Smooth muscle cell (in vitro differentiated cells): Measurements from ENCODE around the gene INSR. TPM values are rescaled to one million over a fixed set of nuclear protein-coding genes. Genes with fewer than 3 reads are reported as not detected.

ENCODE experiments used
- DNase-seq: peaks from one replicate; lab custom pipeline; 2025; ENCODE audit not compliant: unreplicated experiment; lab: John Stamatoyannopoulos, UW
- H2AFZ ChIP-seq: fragments of 200-600 bp; sonication (generic); 2 replicates; pipeline ENCODE4 v1.6.0; 2016; ENCODE audit warnings: antibody characterized with exemption, low read depth, mild to moderate bottlenecking
- H3F3A ChIP-seq: fragments of 200-600 bp; sonication (generic); 2 replicates; pipeline ENCODE4 v1.6.0; 2017; ENCODE audit warnings: antibody characterized with exemption, low read depth
- H3K27ac ChIP-seq: fragments of 200-600 bp; sonication (generic); 2 replicates; pipeline ENCODE4 v1.5.1; 2016; ENCODE audit warnings: low read depth, mild to moderate bottlenecking
- H3K27me3 ChIP-seq: fragments of 200-600 bp; sonication (generic); 2 replicates; pipeline ENCODE4 v1.6.1; 2016; ENCODE audit warnings: low read depth, mild to moderate bottlenecking
- H3K36me3 ChIP-seq: fragments of 200-600 bp; sonication (generic); 2 replicates; pipeline ENCODE4 v1.5.1; 2016; ENCODE audit warnings: low read depth
- H3K4me1 ChIP-seq: fragments of 200-600 bp; sonication (generic); 2 replicates; pipeline ENCODE4 v1.5.1; 2016; ENCODE audit warnings: low read depth
- H3K4me2 ChIP-seq: fragments of 200-600 bp; sonication (generic); 2 replicates; pipeline ENCODE4 v1.6.0; 2016; ENCODE audit warnings: mild to moderate bottlenecking
- H3K4me3 ChIP-seq: fragments of 200-600 bp; sonication (generic); 2 replicates; pipeline ENCODE4 v1.5.1; 2016; ENCODE audit warnings: mild to moderate bottlenecking
- H3K79me2 ChIP-seq: fragments of 200-600 bp; sonication (generic); 2 replicates; pipeline ENCODE4 v1.6.0; 2016; ENCODE audit warnings: low read depth, mild to moderate bottlenecking
- H3K9ac ChIP-seq: fragments of 200-600 bp; sonication (generic); 2 replicates; pipeline ENCODE4 v1.6.0; 2016; ENCODE audit warnings: low read depth
- H3K9me3 ChIP-seq: fragments of 200-600 bp; sonication (generic); replicated peaks from 2 replicates; pipeline ENCODE4 v1.5.1; 2016; ENCODE audit warnings: low read depth
- H4K20me1 ChIP-seq: fragments of 200-600 bp; sonication (generic); 2 replicates; pipeline ENCODE4 v1.6.0; 2016; ENCODE audit warnings: low read depth
- CTCF ChIP-seq: fragments of 200-600 bp; sonication (generic); IDR thresholded peaks from 2 replicates; pipeline ENCODE4 v1.5.1; 2017; ENCODE audit warnings: borderline replicate concordance, mild to moderate bottlenecking, antibody characterized with exemption; ENCODE audit not compliant: insufficient read depth, poor library complexity, severe bottlenecking
- WGBS: methylation state at CpG from one replicate; pipeline ENCODE4 v1.1.7; 2016; ENCODE audit warnings: low lambda C conversion rate; 5-methylcytosine and 5-hydroxymethylcytosine counted together
- polyA plus RNA-seq: library from polyadenylated mRNA; unstranded; fragments of >200 nt; fragmentation: Nextera tagmentation; extraction: Ambion mirVana; gene quantifications from 2 replicates; pipeline ENCODE4 v1.2.1, GENCODE V29; 2016
- total RNA-seq: library from RNA; depleted of rRNA; stranded (reverse); fragments of >200 nt; gene quantifications from 2 replicates; pipeline ENCODE4 v1.2.3, GENCODE V29; 2014

INSR gene
- total and polyA plus RNA-seq, 2 experiments from 2014 or later = 2.8 to 12.7 TPM

- 87% methylated on average over 12 of the region's 12 CpGs for WGBS
- no peaks in the 10 kb centered on the region for H3K27me3 ChIP-seq
- H3K9ac ChIP-seq = no peak overlapping the region
- no peaks in the 10 kb centered on the region for H3K4me1 ChIP-seq
- no peak overlapping the region for H2AFZ ChIP-seq
- no peak overlapping the region for H3K27ac ChIP-seq
- no peaks in the 10 kb centered on the region for H3F3A ChIP-seq
- TF ChIP-seq CTCF = no peak
- H3K79me2 ChIP-seq = no peaks in the 10 kb centered on the region
- no peaks in the 10 kb centered on the region for H3K9me3 ChIP-seq
- no peak for DNase-seq
- H3K4me2 ChIP-seq = no peak overlapping the region
- no peak overlapping the region for H3K4me3 ChIP-seq
- no peaks in the 10 kb centered on the region for H3K36me3 ChIP-seq
- peaks cover 5% of the 10 kb centered on the region for H4K20me1 ChIP-seq
These were observed 105.2 kb downstream of the INSR start for GRCh38 chr19:7188698-7189629.

- no peaks in the 10 kb centered on the region for H3K36me3 ChIP-seq
- no peaks in the 10 kb centered on the region for H3K9me3 ChIP-seq
- H3K4me2 ChIP-seq = no peak overlapping the region
- no peaks in the 10 kb centered on the region for H3K27me3 ChIP-seq
- no peak overlapping the region for H3K27ac ChIP-seq
- peaks cover 3% of the 10 kb centered on the region for H4K20me1 ChIP-seq
- no peaks in the 10 kb centered on the region for H3K79me2 ChIP-seq
- H3K4me3 ChIP-seq = no peak overlapping the region
- TF ChIP-seq CTCF = no peak
- no peaks in the 10 kb centered on the region for H3F3A ChIP-seq
- WGBS = 94% methylated on average over 10 of the region's 10 CpGs
- no peaks in the 10 kb centered on the region for H3K4me1 ChIP-seq
- no peak overlapping the region for H3K9ac ChIP-seq
- H2AFZ ChIP-seq = no peak overlapping the region
- DNase-seq = no peak
These were observed 106.4 kb downstream of the INSR start for GRCh38 chr19:7187605-7188339.

- Histone ChIP-seq H3K79me2 (no peaks in the 10 kb centered on the region), H3K27ac (no peak overlapping the region), H2AFZ (no peak overlapping the region), H3K9me3 (no peaks in the 10 kb centered on the region), H3K4me1 (no peaks in the 10 kb centered on the region), H4K20me1 (peaks cover 10% of the 10 kb centered on the region), H3K4me2 (no peak overlapping the region), H3K9ac (no peak overlapping the region), H3K36me3 (no peaks in the 10 kb centered on the region), H3K4me3 (no peak overlapping the region), H3K27me3 (no peaks in the 10 kb centered on the region), H3F3A (no peaks in the 10 kb centered on the region)
- no peak for TF ChIP-seq CTCF
- WGBS = 95% methylated on average over 5 of the region's 5 CpGs
- no peak for DNase-seq
These were observed 111.7 kb downstream of the INSR start for GRCh38 chr19:7182489-7182888.
